HG03175 (cell line): ENCODE results near the gene ANK2.

Experiments
- ATAC-seq: cut with Tn5 transposase; IDR thresholded peaks from one replicate; pipeline ENCODE4 v1.9.1; 2021; ENCODE audit warnings: mild to moderate bottlenecking, moderate library complexity; ENCODE audit not compliant: unreplicated experiment

Gene ANK2

DNA sequence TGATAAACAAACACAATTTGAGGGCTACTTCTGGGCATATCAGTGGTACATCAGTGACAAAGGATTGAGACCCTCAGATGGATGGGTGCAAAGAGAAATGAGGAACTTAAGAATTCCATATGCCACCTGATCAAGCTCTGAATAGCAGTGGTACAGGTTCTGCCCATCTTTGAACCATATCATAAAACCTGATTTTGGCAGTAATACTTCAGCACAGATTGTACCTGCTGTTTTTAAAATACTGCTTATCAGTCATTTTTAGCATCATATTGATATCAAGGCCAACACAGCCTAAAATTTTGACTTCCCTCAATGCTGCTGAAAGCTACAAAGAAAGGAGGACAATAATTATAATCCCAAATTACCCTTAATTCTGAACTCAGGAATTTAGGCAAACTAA is 41.5 kb downstream of the ANK2 start:
- no peak for ATAC-seq

DNA sequence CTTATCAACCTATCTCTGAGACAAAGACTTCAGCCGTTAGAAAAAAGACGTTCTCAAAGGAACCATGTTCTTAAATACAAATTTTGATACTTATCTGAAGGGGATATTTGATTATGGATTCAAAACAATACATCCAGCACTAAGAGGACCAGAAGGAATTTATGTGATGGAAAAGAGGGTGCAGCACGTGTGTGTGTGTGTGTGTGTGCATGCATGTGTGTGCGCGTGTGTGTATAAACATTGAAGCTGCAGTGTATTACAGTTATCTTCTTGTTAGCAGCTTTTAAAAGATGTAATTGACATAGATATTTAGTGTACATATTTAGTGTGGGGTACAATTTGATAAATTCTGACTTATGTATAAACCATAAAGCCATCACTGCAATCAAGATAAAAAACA is 44.9 kb downstream of the ANK2 start:
- ATAC-seq: no peak

GRCh38 chr4:113094802-113095201 is 45.3 kb downstream of the ANK2 start:
- ATAC-seq: no peak

- ATAC-seq: no peak
Observed at GRCh38 chr4:113101669-113102068, 52.2 kb downstream of the ANK2 start.

- ATAC-seq: no peak
Observed at GRCh38 chr4:113103556-113103955, 54.1 kb downstream of the ANK2 start.

GRCh38 chr4:113106108-113106507 is 56.7 kb downstream of the ANK2 start:
- no peak for ATAC-seq

DNA sequence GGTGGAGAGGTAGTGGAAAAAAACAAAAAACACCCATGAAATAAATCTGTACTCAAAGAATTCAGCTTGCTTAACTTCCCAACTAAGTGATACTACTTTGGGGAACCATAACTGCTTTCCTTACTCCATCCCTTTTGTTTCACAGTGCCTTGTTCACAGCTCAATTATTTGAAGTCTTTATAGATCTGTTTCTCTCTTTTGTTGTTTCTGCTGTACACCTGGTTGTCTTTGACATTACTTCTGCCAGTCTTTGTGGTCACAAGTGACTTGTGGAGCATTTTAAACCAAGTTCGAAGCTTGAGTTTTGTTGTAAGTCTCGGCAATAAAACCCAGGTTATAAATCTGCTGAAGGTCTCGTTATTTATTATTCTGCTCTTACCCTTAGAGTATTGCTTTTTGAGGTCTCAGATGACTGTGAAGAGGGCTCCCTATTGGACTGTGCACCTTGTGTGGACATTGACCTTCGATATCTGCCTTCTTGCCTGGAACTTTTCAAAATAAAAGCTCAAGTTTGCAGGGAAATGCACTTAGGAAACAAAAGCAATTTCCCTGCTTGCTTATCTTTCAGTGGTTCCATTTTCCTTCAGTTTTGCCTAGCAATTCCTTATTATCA is 59.8 kb downstream of the ANK2 start:
- no peak for ATAC-seq

DNA sequence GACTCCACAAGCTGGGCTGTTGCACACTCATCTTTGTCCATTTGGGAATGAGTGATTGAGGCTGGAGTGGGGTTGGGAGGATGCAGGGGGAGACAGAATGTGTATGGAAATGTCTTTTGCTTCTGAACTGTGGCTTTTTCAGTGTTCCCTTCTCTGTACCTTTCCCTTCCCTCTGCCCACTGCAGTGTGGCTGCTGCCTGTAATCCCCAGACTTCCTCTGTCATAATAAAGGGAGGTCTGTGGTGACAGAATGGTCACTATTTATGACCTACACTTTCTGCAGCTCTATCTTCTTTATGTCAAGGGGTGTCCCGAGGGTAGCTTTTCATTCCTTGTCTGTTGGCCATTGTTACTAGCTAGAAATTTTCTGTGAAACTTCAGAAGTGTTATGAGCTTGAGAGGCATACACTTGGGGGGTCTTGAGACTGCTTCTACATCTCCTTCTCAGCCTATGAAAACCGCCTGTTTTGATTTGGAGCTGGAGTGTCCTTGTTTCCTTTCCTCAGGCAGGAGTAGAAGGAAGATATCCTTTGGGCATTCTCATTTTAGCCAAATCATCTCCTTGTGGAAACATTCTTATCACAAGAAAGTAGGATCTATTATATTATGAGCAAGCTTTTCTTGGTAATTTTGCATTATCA is 63.0 kb downstream of the ANK2 start:
- ATAC-seq: no peak

GRCh38 chr4:113113151-113113550 is 63.7 kb downstream of the ANK2 start:
- no peak for ATAC-seq

DNA sequence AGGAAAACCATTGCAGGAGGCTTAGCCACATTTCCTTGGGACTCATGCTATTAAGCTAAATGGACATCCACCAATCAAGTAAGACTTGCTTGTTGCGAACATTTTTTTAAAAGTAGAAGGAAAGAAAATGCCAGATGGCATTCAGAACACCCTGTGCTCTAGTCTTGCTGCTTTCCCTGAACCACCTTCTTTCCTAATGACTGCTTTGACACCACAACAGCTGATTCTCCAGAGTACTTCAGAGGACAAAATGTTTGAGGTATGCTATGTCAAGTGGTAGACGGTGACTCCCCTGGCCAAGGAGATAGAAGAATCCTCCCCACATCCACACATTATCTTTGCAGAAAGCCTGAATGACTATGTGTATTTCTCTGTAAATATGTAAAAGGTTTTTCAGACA is 65.4 kb downstream of the ANK2 start:
- no peak for ATAC-seq

DNA sequence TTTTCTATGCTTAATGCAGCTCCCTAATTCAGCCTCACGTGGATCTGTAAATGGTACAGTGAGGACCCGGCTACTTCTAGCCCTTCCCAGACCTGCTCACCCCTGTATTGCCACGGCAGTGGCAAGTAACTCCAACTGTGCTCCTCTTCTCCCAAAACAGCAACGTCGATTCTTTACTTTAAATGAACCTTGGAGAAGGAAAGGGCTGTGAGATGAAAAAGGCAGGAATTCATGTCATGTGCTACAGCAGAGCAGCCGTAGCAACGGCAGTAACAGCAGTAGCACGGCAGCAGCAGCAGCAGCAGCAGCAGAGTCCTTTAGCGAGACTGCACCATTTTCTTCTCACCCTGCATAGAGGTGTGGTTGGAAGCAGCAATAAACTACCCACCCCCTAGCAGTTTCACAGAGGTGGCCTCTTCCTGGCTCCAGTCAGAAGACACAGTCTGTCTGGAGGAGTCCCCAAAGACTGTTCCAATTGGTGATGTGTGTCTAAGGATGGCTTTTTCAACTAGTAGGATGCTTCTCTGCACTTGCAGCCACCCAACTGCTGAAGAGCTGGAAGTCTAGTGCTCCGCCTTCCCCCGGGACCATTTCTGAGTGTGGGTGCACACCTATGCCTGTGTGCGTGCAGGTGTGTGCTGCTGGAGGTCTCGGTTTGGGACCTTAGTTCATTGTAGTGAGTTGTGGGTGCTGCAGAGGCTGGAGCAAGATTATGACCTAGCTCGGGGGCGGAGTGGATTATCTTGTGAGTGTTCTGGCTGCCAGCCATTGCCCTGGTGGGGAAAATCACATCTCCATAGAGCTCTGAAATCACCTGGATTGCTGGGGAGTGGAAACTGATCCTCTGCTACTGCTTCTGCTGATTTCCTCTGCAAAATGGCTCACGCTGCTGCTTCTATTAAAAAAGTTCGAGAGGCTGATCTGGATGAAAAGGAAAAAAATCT is 67.2 kb downstream of the ANK2 start:
- no peak for ATAC-seq

- ATAC-seq: no peak
Observed at GRCh38 chr4:113117358-113117702, 67.9 kb downstream of the ANK2 start.

- peak; percentile 54 for ATAC-seq
Observed at GRCh38 chr4:113122066-113122465, 72.6 kb downstream of the ANK2 start.

- ATAC-seq: no peak
Observed at GRCh38 chr4:113125418-113125817, 76.0 kb downstream of the ANK2 start.

GRCh38 chr4:113131136-113131535 is 81.7 kb downstream of the ANK2 start:
- no peak for ATAC-seq

GRCh38 chr4:113131621-113132020 is 82.2 kb downstream of the ANK2 start:
- ATAC-seq: no peak

DNA sequence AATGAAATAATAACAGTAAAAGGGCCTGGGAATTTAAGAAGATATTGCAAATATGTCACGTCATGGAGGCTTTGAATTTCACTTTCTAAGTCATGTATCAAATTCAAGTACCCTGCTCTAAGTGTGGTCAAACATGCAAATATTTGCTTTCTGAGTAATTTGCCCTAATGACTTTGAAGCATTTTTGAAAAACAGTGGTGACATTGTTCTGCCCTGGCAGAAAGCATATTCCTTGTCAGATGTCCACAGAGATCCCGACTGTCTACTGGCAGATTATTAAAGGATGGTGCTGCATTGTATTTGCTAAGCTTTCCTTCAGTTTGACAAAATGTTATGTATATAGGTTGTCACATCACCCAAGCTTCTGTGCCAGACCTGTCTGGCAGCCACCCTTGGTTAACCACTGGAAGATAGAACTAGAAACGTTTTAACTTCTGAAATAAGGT is 92.5 kb downstream of the ANK2 start:
- ATAC-seq: no peak

- no peak for ATAC-seq
Observed at GRCh38 chr4:113142351-113142750, 92.9 kb downstream of the ANK2 start.

- no peak for ATAC-seq
Observed at GRCh38 chr4:113144091-113144490, 94.6 kb downstream of the ANK2 start.

GRCh38 chr4:113145147-113145518 is 95.7 kb downstream of the ANK2 start:
- ATAC-seq: no peak

- ATAC-seq: no peak
Observed at GRCh38 chr4:113145519-113146291, 96.3 kb downstream of the ANK2 start.
